GM21423 (cell line): ENCODE data around the gene AK5.
A peak's percentile ranks its signal among the peaks of the same experiment; 100 is the strongest.
"Not testable (repeated sequence)": the region's sequence is repeated elsewhere in the genome, so short reads cannot be mapped to it uniquely, and the experiment has no call there.

Experiments
- ATAC-seq: cut with Tn5 transposase; IDR thresholded peaks from one replicate; pipeline ENCODE4 v1.9.1; 2021; ENCODE audit warnings: mild to moderate bottlenecking, moderate library complexity; ENCODE audit not compliant: unreplicated experiment

The AK5 gene

DNA sequence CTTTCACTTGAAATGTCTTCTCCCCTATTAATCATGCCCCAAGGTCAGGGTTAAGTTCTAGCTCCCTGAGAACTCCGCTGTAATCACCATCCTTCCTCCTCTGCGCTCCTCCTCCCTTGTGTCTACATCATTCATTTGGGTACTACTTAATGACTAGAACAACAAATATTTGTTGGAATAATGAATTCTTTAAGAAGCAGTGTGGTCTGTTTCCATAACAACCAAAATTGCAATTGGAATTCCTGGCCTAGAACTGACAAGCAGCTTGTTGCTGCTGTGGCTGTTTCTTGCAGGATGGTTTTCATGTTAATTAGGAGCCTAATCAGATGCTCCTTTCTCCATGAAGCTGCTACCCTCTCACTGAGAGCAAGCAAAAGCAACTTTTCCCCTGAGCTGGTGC is 208.1 kb downstream of the AK5 start:
- ATAC-seq = no peak

DNA sequence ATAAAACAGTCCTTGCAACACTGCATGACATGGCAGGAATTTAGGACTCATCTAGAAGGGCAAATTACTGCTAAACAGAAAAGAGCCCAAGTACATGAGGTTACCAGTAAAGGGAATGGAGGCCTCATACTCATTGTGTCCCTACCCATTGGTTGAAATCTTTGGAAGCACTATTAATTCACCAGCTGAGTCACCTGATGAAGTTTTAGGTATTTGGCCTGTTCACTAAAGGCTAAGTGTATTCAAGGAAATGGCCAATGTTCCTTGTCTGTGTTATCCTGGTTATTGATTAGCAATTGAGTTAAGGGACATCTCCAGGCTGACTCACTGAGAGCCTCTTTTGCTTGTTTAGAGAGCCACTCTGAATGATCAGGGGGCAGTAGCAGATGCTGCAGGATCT is 212.2 kb downstream of the AK5 start:
- ATAC-seq = no peak

DNA sequence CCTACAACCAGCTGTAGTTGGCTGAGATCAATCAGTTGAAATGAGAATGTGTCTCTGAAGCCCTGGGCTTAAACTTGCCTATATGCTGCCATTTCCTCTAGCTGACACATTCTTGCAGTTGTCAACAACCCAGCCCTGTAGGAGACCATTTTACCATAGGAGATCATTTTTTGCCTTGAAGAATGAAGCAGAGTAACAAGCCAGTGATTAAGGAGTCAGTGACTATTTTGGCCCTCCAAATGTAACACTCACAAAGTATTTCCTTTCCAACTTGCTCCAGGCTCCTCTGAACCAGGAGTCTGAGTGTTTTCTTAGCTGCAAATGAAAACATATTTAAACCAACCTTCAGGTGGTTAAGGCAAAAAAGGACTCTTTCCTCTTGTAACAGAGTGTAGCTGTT is 217.1 kb downstream of the AK5 start:
- ATAC-seq = no peak

DNA sequence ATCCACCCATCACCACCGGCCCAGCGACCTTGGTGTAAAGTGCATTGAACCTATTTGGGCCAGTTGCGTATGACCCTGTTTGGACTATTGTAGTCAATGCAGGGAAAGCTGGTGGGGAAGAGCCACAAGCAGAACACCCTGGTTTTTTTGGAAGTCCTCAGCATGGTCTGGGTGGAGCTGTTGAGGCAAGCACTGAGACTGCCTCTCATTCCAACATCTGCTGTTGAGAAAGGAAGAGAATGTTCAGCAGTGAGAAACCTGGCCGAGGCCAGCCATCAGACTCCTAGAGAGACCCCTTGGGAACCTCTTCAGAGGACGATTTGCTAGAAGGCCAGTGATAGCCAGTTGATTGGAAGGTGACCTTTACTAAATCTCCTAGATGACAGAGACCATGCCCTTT is 217.6 kb downstream of the AK5 start:
- no peak for ATAC-seq

DNA sequence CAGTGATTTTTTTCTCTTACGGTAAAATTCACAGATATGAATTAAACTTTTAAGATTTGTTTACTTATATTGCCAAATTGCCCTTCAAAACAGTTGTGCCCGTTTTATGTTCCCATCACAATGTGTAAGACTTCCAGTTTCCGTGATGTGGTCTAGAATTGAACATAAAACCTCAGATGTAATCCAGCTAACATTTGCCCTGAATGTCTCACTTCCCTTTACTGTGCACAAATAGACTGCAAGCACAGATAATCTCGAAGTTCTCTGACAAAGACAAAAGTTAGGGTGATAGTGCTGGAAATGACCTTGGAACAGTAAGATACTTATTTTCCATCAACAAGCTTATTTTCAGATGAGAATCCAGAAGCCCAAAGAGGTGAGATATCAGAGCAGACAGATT is 223.2 kb downstream of the AK5 start:
- no peak for ATAC-seq

DNA sequence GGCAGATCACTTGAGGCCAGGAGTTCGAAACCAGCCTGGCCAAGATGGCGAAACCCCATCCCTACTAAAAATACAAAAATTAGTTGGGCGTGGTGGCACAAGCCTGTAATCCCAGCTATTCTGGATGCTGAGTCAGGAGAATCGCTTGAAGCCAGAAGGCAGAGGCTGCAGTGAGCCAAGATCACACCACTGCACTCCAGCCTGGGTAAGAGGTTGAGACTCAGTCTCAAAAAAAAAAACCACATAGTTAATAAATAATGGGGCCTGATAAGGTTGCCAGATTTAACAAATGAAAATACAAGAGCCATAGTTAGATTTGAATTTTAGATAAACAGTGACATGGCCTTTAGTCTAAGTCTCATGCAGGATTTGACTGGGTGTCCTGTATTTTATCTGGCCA is 225.0 kb downstream of the AK5 start:
- ATAC-seq = no peak

DNA sequence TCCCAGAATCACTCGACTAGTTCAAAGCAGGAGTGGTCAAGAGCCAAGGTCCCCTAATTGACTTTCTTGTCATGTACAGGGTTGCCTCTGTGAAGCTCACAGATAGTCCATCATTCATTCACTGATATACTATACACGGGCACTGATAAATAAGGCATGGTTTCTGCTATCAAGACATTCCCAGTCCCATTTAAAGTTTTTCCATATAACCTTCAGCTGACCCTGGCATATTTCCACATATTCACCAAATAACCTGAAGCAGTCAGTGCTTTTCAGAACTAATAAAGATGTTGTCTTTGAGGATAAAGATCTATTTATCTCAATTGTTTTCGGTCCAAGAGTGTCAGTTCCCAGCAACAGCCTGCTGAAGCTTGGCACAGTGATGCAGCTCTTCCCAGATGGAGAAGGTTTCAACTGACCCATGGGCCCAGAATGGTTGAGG is 227.3 kb downstream of the AK5 start:
- ATAC-seq = no peak

DNA sequence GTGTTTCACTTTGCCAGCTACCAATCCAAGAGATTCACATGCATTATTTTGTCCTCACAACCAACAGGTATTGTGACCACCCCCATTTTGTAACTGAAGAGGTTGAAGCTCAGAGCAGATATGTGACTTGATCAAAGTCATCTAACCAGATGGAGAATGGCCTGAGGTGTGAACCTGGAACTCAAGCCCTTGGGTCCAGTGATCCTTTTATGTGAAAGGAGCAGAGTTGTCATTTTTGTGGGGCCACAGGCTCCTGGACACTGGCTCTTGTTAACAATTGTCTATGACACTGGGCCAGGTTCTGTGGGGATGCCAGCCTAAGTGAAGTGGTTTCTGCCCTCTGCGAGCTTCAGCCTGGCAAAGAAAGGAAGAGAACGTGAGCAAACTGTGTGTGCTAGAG is 228.1 kb downstream of the AK5 start:
- ATAC-seq = no peak

DNA sequence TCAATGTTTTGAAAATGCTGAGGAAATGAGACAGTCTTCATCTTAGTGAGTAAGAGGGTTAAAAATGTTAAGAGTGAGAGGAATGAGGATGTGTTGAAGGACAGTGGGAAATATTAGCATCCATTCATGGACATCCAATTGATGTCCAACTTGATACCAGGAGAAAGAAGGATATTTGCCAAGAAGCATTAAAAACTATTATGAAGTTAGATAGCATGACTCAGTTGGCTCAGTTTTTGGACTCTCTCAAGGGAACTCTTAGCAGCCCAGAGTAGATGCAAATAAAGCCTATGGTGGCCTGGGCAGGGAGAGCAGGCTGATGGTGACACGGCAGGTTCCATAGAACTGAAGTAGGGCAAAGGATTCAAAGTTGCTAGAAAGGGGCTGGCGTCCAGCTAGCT is 229.6 kb downstream of the AK5 start:
- ATAC-seq = no peak

DNA sequence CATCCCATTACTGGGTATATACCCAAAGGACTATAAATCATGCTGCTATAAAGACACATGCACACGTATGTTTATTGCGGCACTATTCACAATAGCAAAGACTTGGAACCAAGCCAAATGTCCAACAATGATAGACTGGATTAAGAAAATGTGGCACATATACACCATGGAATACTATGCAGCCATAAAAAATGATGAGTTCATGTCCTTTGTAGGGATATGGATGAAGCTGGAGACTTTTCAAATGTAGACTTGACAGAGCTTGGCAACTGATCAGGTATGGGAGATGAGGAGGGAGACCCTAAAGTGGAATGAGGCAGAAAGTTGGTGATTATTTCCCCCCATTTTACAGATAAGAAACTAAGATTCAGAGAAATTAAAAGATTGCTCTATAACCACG is 230.8 kb downstream of the AK5 start:
- ATAC-seq = not testable (repeated sequence)

DNA sequence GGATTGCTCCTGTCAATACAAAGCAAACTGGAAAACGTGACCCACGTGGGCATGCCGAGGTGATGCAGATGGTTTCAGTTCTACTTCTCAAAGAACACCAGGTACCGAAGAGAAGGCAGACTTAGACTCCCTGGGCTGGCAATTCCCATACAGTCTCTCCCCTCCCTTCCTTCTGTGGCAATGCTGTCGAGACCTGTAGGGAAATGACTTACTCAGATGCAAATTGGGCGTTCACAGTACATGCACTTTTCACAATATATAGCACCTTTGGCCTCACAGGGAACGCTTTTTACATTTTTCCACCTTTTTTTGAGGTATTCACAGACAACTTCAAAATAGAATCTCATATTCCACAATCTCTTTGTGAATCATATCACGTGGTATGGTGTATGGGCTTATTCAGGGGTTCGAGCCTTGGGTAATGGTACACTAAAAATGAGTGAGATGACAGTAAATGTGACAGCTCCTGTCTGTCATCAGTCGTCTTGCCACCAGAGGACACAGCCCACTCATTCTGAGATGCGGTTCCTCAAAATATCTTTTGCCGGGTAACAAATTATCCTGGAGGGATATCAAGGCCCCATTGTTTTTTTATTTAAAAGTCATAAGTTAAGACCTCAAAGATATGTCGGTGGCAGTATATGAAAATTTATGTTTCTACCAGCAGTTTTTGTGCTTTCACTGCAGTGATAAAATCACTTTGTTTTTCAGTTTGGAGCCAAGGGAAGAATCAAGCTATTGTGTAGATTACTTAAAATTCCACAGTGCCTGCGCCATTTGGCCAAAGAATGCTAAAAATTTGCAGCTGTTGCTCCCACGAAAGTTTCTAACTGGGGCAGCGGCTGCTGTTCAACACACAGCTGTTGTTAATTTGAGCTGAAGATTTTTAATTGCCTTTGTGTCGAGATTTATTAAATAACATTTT is 232.3 kb downstream of the AK5 start:
- ATAC-seq = no peak

DNA sequence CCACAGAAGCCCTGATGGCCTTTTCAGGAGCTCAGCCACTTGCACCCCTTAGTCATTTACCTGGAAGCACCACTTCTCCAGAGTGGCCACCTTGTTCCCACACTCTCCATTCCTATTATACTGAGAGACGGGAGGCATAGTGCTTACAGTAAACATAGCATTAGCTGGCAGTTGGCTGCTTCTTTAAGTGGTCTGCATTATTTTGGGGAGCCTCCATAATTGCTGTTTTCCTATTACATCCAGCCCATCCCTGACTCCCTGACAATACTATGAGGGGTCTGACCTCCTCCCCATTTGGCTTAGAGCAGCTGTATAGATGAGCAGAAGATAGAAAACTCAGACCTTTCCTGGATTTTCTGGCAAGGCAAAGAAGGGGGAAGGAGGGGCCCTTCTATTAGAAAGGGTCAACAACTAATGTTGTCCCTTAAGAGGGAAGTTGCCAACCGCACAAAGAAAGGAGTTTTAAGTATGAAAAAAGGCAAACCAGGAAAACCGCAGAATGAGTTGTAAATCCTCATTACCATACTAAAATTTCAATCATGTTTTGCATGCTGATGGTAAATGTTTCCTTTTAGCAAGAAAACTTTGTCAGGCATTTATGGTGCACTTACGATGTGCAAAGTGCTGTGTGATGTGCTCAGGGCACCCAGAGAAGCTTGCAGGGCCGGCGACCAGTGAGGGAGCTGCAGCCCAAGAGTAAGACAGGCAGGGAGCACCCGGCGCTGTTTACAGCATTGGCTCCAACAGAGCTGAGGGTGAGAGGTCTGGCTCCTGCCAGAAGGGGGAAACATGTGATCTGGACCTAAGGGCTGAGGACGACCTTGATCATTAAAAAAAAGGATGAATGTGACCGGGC is 233.3 kb downstream of the AK5 start:
- ATAC-seq = no peak

DNA sequence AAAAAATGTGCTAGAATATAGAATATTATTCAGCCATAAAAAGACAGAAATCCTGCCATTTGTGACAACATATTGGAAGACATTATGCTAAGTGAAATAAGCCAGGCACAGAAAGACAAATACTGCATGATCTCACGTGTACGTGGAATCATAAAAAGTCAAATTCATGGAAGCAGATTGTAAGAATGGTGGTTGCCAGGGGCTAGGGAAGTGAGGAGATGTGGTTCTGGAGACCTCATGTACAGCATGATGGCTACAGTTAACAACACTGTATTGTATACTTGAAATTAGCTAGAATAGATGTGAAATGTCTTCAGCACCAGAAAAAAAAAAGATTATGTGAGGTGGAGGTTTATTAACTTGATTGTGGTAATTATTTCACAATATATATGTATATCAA is 234.3 kb downstream of the AK5 start:
- ATAC-seq = no peak

DNA sequence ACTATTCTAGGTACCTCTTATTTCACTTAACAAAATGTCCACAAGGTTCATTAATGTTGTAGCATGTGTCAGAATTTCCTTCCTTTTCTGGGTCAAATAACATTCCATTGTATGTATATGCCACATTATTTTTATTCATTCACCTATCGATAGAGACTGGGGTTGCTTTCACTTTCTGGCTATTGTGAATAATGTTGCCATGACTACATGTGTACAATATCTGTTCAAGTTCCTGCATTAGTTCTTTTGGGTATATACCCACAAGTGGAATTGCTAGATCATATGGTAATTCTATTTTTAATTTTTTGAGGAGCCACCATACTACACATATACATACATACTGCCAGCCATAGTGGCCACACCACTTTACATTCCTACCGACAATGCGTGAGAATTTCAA is 242.2 kb downstream of the AK5 start:
- no peak for ATAC-seq

DNA sequence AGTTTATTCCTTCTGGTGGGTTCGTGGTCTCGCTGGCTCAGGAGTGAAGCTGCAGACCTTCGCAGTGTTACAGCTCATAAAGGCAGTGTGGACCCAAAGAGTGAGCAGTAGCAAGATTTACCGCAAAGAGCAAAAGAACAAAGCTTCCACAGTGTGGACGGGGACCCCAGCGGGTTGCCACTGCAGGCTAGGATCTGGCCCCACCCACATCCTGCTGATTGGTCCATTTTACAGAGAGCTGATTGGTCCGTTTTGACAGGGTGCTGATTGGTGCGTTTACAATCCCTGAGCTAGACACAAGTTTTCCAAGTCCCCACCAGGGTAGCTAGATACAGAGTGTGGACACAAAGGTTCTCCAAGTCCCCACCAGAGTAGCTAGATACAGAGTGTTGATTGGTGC is 249.3 kb downstream of the AK5 start:
- not testable (repeated sequence) for ATAC-seq

DNA sequence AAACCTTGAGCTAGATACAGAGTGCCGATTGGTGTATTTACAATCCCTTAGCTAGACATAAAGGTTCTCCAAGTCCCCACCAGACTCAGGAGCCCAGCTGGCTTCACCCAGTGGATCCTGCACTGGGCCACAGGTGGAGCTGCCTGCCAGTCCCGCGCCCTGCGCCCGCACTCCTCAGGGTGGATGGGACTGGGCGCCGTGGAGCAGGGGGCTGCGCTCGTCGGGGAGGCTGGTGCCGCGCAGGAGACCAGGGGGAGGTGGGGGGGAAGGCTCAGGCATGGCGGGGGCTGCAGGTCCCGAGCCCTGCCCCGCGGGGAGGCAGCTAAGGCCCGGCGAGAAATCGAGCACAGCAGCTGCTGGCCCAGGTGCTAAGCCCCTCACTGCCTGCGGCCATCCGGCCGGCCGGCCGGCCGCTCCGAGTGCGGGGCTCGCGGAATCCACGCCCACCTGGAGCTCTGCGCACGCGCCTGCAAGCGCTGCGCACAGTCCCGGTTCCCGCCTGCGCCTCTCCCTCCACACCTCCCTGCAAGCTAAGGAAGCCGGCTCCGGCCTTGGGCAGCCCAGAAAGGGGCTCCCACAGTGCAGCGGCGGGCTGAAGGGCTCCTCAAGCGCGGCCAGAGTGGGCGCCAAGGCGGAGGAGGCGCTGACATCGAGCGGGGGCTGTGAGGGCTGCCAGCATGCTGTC is 249.9 kb downstream of the AK5 start:
- ATAC-seq = not testable (repeated sequence)

DNA sequence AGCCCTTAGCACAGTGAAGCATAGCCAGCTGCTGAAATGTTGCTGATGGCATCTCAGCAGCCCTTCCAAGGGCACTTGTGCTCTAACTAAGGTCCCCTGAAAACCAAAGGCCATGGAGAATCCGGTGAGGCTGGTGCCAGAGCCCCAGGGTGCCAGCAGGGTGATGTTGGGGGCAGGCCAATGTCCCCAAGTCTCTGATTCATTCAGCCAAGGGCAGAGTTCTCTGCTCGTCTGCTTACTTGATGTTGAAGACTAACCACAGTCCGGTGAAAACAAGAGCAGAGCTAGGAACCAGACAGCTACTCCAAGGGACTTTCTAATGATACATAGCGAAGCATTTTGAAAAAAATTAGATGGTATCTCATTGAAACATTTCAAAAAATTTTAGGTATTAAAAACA is 250.8 kb downstream of the AK5 start:
- no peak for ATAC-seq

DNA sequence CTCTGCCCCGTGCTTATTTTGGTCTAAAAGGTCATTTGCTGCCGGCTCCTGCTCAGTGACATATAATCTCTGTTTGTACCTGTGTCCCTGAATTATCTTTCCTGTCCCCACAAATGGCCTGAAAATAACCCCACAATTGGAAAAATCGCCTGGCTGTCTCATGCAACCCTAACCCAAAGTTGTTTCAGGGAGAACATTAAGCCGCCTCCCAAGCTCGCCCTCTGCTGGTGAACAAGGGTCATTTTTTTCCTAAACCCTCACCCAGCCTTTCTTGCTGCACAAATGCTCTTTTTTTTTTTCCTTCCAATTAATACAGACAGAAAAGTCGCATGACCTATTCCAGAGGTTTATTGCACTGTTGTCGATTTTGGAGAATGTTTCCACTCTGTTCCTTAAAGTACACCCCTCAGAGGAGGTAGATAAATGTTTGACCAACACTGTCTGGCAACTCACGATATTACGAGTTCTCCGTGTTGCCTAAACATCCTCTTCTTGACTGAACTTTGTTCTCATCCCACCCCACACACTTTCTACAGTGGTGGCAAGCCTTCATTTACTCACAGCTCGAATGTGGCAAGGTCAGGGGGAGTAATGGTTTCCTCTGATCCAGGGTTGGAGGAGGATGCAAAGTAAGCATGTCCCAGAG is 252.0 kb downstream of the AK5 start:
- ATAC-seq = no peak

DNA sequence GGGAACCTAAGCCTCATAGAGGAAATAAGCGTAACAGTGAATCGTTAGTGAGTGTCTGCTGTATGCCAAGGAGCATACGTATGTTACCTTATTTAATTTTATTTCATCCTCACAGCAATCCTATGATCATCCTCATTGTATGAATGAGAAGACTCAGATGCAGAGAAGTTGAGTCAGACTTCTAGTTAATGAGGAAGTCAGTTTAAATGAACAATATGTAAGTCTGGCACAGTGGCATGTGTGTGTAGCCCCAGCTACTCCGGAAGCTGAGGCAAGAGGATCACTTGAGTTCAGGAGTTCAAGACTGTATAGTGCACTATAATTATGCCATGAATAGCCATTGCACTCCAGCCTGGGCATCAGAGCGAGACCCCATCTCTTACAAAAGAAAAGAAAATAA is 252.6 kb downstream of the AK5 start:
- no peak for ATAC-seq

DNA sequence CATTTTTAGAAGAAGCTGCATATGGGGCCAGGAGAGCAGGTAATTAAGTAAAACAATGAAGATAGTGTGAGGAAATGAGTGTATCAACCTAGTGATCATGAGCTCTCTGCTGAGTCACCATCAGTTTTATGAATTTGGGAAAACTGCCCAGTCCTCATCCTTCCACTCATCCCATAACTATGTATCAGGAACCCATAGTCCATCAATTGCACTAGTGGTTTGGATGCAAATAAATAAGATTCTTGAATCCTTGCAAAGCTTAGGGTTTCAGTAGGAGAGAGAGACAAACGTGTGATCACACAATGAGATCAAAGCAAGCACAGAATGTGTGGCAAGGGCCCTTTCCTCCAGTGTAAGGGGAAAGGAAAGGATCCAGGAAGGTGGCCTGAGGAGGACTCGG is 255.0 kb downstream of the AK5 start:
- ATAC-seq = no peak

DNA sequence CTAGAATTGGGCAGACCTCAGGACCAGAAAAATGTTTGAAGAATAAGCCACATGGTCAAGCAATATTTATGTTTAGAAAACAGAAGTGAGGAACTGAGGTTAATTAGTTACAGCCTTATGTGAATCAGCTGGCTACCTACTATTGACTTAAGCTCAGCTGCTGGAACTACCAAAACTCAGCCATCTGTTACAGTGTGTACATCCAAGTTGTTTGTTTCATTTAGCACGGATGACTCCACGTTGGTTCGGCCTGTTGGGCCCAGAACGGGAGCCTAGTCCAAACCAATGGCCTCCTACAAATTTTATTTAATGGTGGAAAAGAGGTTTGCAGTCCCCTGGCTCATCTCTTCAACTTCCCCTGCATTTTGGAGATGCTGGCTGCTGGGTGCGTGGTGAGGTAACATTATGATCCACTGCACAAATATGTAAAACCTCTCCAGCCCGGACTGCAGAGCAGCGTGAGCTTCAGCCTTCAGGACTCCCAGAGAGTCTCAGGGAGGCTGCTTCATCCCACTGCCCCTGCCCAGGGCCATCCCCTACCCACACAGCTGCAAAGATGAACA is 257.2 kb downstream of the AK5 start:
- ATAC-seq = peak; percentile 71
